GM21619 (cell line): ENCODE data around the gene NRP2.

ENCODE experiments used
- ATAC-seq: cut with Tn5 transposase; IDR thresholded peaks from one replicate; pipeline ENCODE4 v1.9.1; 2021; ENCODE audit not compliant: unreplicated experiment

NRP2 gene

GRCh38 chr2:205706769-205707381 lies 24.6 kb downstream of the NRP2 start:
- peak; percentile 95 for ATAC-seq

GRCh38 chr2:205708231-205708631 lies 25.9 kb downstream of the NRP2 start:
- ATAC-seq = no peak

GRCh38 chr2:205709319-205709718 lies 27.0 kb downstream of the NRP2 start:
- no peak for ATAC-seq

- ATAC-seq = no peak
These were observed 30.2 kb downstream of the NRP2 start for GRCh38 chr2:205712508-205712907.

GRCh38 chr2:205713086-205713485 lies 30.8 kb downstream of the NRP2 start:
- ATAC-seq = no peak

- ATAC-seq = peak; percentile 75
These were observed 31.9 kb downstream of the NRP2 start for GRCh38 chr2:205714058-205714776.

GRCh38 chr2:205714789-205715720 lies 32.8 kb downstream of the NRP2 start:
- no peak for ATAC-seq

- no peak for ATAC-seq
These were observed 33.7 kb downstream of the NRP2 start for GRCh38 chr2:205715831-205716525.

- no peak for ATAC-seq
These were observed 35.0 kb downstream of the NRP2 start for GRCh38 chr2:205717175-205717846.

GRCh38 chr2:205717999-205718398 lies 35.7 kb downstream of the NRP2 start:
- no peak for ATAC-seq

- ATAC-seq = no peak
These were observed 37.5 kb downstream of the NRP2 start for GRCh38 chr2:205719847-205720246.

GRCh38 chr2:205720451-205720902 lies 38.2 kb downstream of the NRP2 start:
- no peak for ATAC-seq

GRCh38 chr2:205721057-205721449 lies 38.8 kb downstream of the NRP2 start:
- ATAC-seq = no peak

GRCh38 chr2:205722283-205722918 lies 40.1 kb downstream of the NRP2 start:
- ATAC-seq = no peak

GRCh38 chr2:205723179-205723578 lies 40.9 kb downstream of the NRP2 start:
- ATAC-seq = no peak

GRCh38 chr2:205725059-205725458 lies 42.8 kb downstream of the NRP2 start:
- no peak for ATAC-seq

GRCh38 chr2:205726506-205726905 lies 44.2 kb downstream of the NRP2 start:
- ATAC-seq = no peak

- no peak for ATAC-seq
These were observed 44.9 kb downstream of the NRP2 start for GRCh38 chr2:205727174-205727573.

GRCh38 chr2:205728366-205728765 lies 46.1 kb downstream of the NRP2 start:
- no peak for ATAC-seq

GRCh38 chr2:205730191-205730590 lies 47.9 kb downstream of the NRP2 start:
- no peak for ATAC-seq
